ENCODE results near the gene EMP1. TPM values are rescaled to one million over a fixed set of nuclear protein-coding genes. Genes with fewer than 3 reads are reported as not detected.

Gene EMP1, protein sequence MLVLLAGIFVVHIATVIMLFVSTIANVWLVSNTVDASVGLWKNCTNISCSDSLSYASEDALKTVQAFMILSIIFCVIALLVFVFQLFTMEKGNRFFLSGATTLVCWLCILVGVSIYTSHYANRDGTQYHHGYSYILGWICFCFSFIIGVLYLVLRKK
- total RNA-seq, result 138 and 282 TPM in 2 replicates

DNA sequence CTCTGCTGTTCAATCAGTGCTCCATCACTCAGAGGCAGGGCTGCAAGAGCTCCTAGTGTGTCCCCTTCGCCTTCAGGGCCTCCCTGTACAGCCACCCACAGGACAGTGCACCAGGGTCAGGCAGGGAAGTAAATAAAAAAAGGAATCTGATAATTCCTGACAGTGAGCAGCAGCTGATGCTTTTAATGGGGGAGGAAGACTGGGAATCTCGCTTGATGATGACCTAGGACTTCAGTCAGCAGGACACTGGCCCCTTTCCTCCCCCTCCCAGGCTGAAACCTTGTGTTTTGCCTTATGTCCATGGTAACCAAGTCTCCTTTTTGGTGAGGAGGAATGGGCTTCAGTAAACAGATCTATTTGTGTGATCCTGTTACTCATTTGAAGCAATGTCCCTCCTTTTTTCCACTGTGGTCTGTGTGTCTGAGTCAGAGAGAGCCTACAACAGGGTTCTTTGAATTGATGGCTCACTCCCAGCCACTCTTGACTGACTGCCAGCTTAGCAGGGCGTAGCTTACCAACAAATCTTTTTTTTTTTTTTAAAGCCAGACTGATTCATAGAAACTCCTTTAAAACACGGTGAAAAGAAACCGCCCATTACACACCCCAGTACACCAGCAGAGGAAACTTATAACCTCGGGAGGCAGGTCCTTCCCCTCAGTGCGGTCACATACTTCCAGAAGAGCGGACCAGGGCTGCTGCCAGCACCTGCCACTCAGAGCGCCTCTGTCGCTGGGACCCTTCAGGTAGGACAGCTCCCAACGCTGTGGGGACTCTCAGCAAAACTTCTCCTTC is at the start of gene EMP1:
TSS of gene EMP1 (plus strand) at position 597 of the 792 bp plus-strand sequence. CDS start 14,785 bp downstream, outside the sequence.

Other genes with a start within 250 kb of the EMP1 start
- gene GPRC5D, start 244.6 kb upstream of the EMP1 start, total RNA-seq, result not detected in 2 replicates
- 10.5 and 11.9 TPM in 2 replicates for gene HEBP1, start 196.5 kb upstream of the EMP1 start, total RNA-seq
- gene FAM234B, start 152.3 kb upstream of the EMP1 start, total RNA-seq, result 5.2 and 7.1 TPM in 2 replicates
- gene GSG1, start 93.1 kb upstream of the EMP1 start, total RNA-seq, result 0.13 TPM in 1 of 2 replicates, not detected in the other